Mesendoderm (in vitro differentiated cells): ENCODE data around the gene SACS.
"Not testable (repeated sequence)": the region's sequence is repeated elsewhere in the genome, so short reads cannot be mapped to it uniquely, and the experiment has no call there.

ENCODE experiments used
- DNase-seq: peaks from one replicate; pipeline ENCODE4 v3.0.0; 2013
- H2AK5ac ChIP-seq: 2 replicates; pipeline ENCODE4 v1.6.1; 2013; ENCODE audit warnings: low read length, inconsistent platforms
- H2BK120ac ChIP-seq: 2 replicates; pipeline ENCODE4 v1.6.1; 2013; ENCODE audit warnings: low read depth, mild to moderate bottlenecking, low read length, moderate library complexity, mixed read lengths
- H2BK15ac ChIP-seq: replicated peaks from 2 replicates; pipeline ENCODE4 v1.6.1; 2013; ENCODE audit warnings: low read depth, mild to moderate bottlenecking, moderate library complexity
- H2BK5ac ChIP-seq: 2 replicates; pipeline ENCODE4 v1.6.1; 2013; ENCODE audit warnings: low read length, inconsistent platforms
- H3K18ac ChIP-seq: 2 replicates; pipeline ENCODE4 v1.6.1; 2013; ENCODE audit warnings: mild to moderate bottlenecking, low read length, mixed read lengths
- H3K23ac ChIP-seq: one replicate; pipeline ENCODE4 v1.6.1; 2013; ENCODE audit warnings: low read length
- H3K27ac ChIP-seq: 2 replicates; pipeline ENCODE4 v1.5.1; 2013; ENCODE audit warnings: low read depth, mild to moderate bottlenecking, inconsistent platforms, low read length, moderate library complexity
- H3K27me3 ChIP-seq: 2 replicates; pipeline ENCODE4 v1.6.1; 2013; ENCODE audit warnings: low read length, control low read depth, mild to moderate bottlenecking, inconsistent platforms; ENCODE audit not compliant: insufficient read depth, poor library complexity
- H3K36me3 ChIP-seq: 2 replicates; pipeline ENCODE4 v1.6.1; 2013; ENCODE audit warnings: low read length, inconsistent platforms; ENCODE audit not compliant: control insufficient read depth, insufficient read depth
- H3K4ac ChIP-seq: one replicate; pipeline ENCODE4 v1.6.1; 2013; ENCODE audit warnings: low read depth, mild to moderate bottlenecking, low read length, moderate library complexity
- H3K4me1 ChIP-seq: 2 replicates; pipeline ENCODE4 v1.6.1; 2013; ENCODE audit warnings: low read depth, low read length, inconsistent platforms; ENCODE audit not compliant: control insufficient read depth
- H3K4me2 ChIP-seq: 2 replicates; pipeline ENCODE4 v1.6.1; 2013; ENCODE audit warnings: low read length
- H3K4me3 ChIP-seq: 2 replicates; pipeline ENCODE4 v1.5.1; 2013; ENCODE audit warnings: mild to moderate bottlenecking, low read length
- H3K56ac ChIP-seq: one replicate; pipeline ENCODE4 v1.6.1; 2013; ENCODE audit warnings: low read length
- H3K79me1 ChIP-seq: 2 replicates; pipeline ENCODE4 v1.6.1; 2013; ENCODE audit warnings: low read length, inconsistent platforms
- H3K79me2 ChIP-seq: 2 replicates; pipeline ENCODE4 v1.6.1; 2013; ENCODE audit warnings: mild to moderate bottlenecking, low read length; ENCODE audit not compliant: control insufficient read depth, insufficient read depth
- H3K9ac ChIP-seq: 2 replicates; pipeline ENCODE4 v1.6.1; 2013; ENCODE audit warnings: low read length, inconsistent platforms
- H4K5ac ChIP-seq: one replicate; pipeline ENCODE4 v1.6.1; 2013; ENCODE audit warnings: low read length
- H4K8ac ChIP-seq: one replicate; pipeline ENCODE4 v1.6.1; 2013; ENCODE audit warnings: low read depth, mild to moderate bottlenecking, control low read depth, low read length, moderate library complexity
- WGBS: extraction: QIAGEN DNeasy Blood & Tissue Kit; methylation state at CpG from one replicate; pipeline ENCODE4 v1.1.7; 2013; ENCODE audit warnings: low lambda C conversion rate, missing lambda C conversion rate; ENCODE audit not compliant: insufficient coverage; ENCODE audit errors: extremely low coverage; 5-methylcytosine and 5-hydroxymethylcytosine counted together

Gene SACS

DNA sequence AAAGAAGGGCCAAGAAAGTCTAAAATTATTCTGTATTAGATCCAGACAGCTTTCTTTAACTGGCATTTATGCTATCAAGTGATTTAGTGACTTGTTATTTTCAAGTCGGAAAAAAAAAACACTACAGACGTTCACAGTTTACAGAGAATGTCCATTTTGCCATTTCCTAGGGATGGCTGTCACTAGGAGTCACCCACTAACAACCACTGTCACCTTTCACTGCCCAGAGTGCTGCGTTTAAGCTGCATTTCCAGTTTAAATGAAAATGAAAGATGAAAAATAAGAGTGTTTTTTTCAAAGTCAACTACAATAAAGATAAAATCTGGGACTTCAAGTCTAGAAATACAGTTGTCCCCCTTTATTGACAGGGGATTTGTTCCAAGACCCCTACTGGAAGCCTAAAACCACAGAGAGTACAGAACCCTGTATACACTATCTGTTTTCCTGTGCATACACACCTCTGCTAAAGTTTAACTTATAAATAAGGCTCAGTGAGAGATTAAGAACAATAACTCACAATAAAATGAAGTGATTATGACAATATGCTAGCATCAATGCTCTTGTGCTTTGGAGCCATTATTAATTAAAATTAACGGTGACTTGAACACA, 112.5 kb downstream of the SACS start:
- Histone ChIP-seq H2BK15ac (no peak overlapping the region), H3K79me1 (no peaks in the 10 kb centered on the region), H3K18ac (no peak overlapping the region), H4K8ac (no peak overlapping the region), H2BK5ac (no peak overlapping the region), H3K4me1 (no peaks in the 10 kb centered on the region), H2AK5ac (no peak overlapping the region), H3K56ac (no peak overlapping the region), H3K36me3 (no peaks in the 10 kb centered on the region), H3K4ac (no peak overlapping the region), H3K9ac (no peak overlapping the region), H3K27ac (no peak overlapping the region), H3K23ac (no peak overlapping the region), H3K79me2 (no peaks in the 10 kb centered on the region), H3K4me3 (no peak overlapping the region), H2BK120ac (no peak overlapping the region), H4K5ac (no peak overlapping the region), H3K4me2 (no peak overlapping the region), H3K27me3 (no peaks in the 10 kb centered on the region)
- no peak for DNase-seq
- WGBS: no CpG with 5 or more reads among the region's 4 CpGs

DNA sequence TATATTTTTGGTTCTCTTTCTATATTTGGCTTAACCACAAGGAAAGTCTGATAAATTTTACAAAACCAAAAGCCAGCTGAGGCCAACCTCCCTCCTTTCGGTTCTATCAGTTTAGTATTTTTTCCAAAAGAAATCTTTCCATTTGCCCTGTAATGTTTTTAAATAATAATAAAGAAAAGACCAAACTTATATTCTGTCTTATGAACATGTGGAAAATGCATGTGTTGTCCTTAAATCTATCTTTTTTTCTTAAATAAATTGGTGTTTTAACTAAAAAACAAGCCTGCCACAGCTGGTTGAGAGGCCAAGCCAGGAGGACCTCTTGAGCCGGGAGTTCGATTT, 113.6 kb downstream of the SACS start:
- H3K79me1 ChIP-seq: no peaks in the 10 kb centered on the region
- no peak overlapping the region for H2BK5ac ChIP-seq
- no peak overlapping the region for H3K4me3 ChIP-seq
- H2AK5ac ChIP-seq: no peak overlapping the region
- H2BK15ac ChIP-seq: no peak overlapping the region
- no peak overlapping the region for H3K23ac ChIP-seq
- H2BK120ac ChIP-seq: no peak overlapping the region
- no peak overlapping the region for H3K18ac ChIP-seq
- no peak overlapping the region for H4K8ac ChIP-seq
- H4K5ac ChIP-seq: no peak overlapping the region
- H3K4me1 ChIP-seq: no peaks in the 10 kb centered on the region
- WGBS: no CpG with 5 or more reads among the region's 3 CpGs
- no peak for DNase-seq
- H3K36me3 ChIP-seq: no peaks in the 10 kb centered on the region
- H3K4me2 ChIP-seq: no peak overlapping the region
- H3K56ac ChIP-seq: no peak overlapping the region
- no peak overlapping the region for H3K27ac ChIP-seq
- H3K27me3 ChIP-seq: no peaks in the 10 kb centered on the region
- H3K9ac ChIP-seq: no peak overlapping the region
- no peak overlapping the region for H3K4ac ChIP-seq
- no peaks in the 10 kb centered on the region for H3K79me2 ChIP-seq

DNA sequence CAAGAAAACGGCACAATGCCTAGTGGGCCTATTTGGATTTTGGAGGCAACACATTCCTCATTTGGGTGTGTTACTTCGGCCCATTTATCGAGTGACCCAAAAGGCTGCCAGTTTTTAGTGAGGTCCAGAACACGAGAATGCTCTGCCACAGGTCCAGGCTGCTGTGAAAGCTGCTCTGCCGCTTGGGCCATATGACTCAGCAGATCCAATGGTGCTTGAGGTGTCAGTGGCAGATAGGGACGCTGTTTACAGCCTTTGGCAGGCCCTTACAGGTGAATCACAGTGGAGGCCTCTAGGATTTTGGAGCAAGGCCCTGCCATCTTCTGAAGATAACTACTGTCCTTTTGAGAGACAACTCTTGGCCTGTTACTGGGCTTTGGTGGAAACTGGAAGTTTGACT, 118.7 kb downstream of the SACS start:
- H3K4ac ChIP-seq, H3K9ac ChIP-seq, H2BK5ac ChIP-seq, H3K27ac ChIP-seq, H3K79me2 ChIP-seq, H3K4me2 ChIP-seq, H3K36me3 ChIP-seq, H3K27me3 ChIP-seq, H2AK5ac ChIP-seq, H3K4me3 ChIP-seq, H3K23ac ChIP-seq, H2BK15ac ChIP-seq, H3K79me1 ChIP-seq, H4K5ac ChIP-seq, H2BK120ac ChIP-seq, DNase-seq, H3K4me1 ChIP-seq, H3K18ac ChIP-seq, H4K8ac ChIP-seq, H3K56ac ChIP-seq: not testable (repeated sequence)
- no CpG with 5 or more reads among the region's 6 CpGs for WGBS

DNA sequence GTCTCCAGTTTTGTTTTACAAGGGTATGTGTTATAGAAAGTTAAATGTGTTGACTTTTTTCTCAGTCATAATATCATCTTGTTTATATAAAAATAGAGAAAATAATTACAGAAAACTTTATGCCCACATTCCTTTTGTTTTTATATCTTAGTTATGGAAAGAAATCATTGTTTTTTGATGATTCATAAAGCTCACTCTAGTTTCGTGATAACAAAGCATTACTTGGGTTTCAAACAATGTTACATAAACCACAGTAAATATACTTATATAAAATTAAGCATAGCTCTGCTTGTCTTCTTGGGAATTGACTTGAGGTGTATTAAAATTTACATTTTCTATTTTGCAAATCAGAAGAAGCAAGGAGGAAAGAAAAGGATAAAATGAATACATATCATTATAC, 140.9 kb downstream of the SACS start:
- no peak overlapping the region for H3K9ac ChIP-seq
- no peak overlapping the region for H3K27ac ChIP-seq
- no peak overlapping the region for H3K56ac ChIP-seq
- H3K4me3 ChIP-seq: no peak overlapping the region
- H2BK120ac ChIP-seq: no peak overlapping the region
- no peak overlapping the region for H3K4me2 ChIP-seq
- no peaks in the 10 kb centered on the region for H3K79me1 ChIP-seq
- H2BK15ac ChIP-seq: no peak overlapping the region
- H3K36me3 ChIP-seq: no peaks in the 10 kb centered on the region
- no peak overlapping the region for H2BK5ac ChIP-seq
- no peaks in the 10 kb centered on the region for H3K27me3 ChIP-seq
- no peak overlapping the region for H2AK5ac ChIP-seq
- H3K18ac ChIP-seq: no peak overlapping the region
- H3K4ac ChIP-seq: no peak overlapping the region
- H4K5ac ChIP-seq: no peak overlapping the region
- H3K23ac ChIP-seq: no peak overlapping the region
- no CpG with 5 or more reads among the region's 1 CpG for WGBS
- no peak for DNase-seq
- no peaks in the 10 kb centered on the region for H3K4me1 ChIP-seq
- H4K8ac ChIP-seq: no peak overlapping the region
- no peaks in the 10 kb centered on the region for H3K79me2 ChIP-seq

DNA sequence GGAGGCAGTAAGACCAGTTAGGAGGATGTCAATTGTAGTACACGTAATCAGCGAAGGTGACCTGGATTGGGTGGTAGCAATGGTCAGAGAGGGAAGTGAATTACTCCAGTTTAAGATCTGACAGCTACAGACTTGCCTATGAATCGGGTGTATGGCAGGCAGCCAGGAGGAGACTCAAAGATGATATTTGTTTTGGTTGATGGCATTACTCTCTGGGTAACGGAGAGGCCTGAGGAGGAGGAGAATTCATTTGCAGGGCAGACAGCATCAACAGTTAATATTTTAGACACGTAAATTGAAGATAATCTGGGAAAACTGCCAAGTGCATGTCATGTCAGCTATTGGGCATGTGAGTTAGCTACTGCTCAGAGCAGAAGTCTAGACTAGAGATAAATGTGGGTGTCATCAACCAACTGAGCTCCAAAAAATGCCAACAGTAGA, 143.6 kb downstream of the SACS start:
- no peak overlapping the region for H3K4me3 ChIP-seq
- no peaks in the 10 kb centered on the region for H3K36me3 ChIP-seq
- H3K9ac ChIP-seq: no peak overlapping the region
- no peaks in the 10 kb centered on the region for H3K79me1 ChIP-seq
- WGBS: no CpG with 5 or more reads among the region's 5 CpGs
- H3K4me2 ChIP-seq: no peak overlapping the region
- H4K5ac ChIP-seq: no peak overlapping the region
- no peak overlapping the region for H2BK15ac ChIP-seq
- no peak for DNase-seq
- H3K4me1 ChIP-seq: no peaks in the 10 kb centered on the region
- no peak overlapping the region for H4K8ac ChIP-seq
- H3K27ac ChIP-seq: no peak overlapping the region
- H2AK5ac ChIP-seq: no peak overlapping the region
- no peak overlapping the region for H3K23ac ChIP-seq
- no peaks in the 10 kb centered on the region for H3K79me2 ChIP-seq
- H3K27me3 ChIP-seq: no peaks in the 10 kb centered on the region
- H2BK120ac ChIP-seq: no peak overlapping the region
- no peak overlapping the region for H3K56ac ChIP-seq
- H2BK5ac ChIP-seq: no peak overlapping the region
- no peak overlapping the region for H3K4ac ChIP-seq
- no peak overlapping the region for H3K18ac ChIP-seq

DNA sequence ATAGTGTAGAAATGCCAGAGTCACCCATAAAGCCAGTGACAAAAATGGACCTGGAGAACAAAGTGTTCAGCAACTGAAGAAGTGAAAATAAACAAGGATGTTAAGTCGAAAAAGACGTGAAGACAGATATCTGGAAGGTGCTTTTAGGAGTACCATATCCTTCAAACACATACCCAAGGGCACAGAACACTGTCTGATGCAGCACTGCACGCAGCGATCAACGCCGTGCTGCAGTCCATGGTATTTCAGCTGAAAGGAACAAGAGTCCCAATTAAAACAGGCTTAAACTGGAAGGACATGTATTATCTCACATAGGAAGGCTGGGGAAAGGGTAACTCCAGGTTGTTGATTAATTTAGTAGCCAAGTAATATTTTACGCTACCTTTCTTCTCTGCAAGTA, 144.5 kb downstream of the SACS start:
- Histone ChIP-seq H2BK15ac (no peak overlapping the region), H3K4me2 (no peak overlapping the region), H3K9ac (no peak overlapping the region), H3K23ac (no peak overlapping the region), H3K18ac (no peak overlapping the region), H2BK5ac (no peak overlapping the region), H3K4ac (no peak overlapping the region), H3K56ac (no peak overlapping the region), H3K27ac (no peak overlapping the region), H2BK120ac (no peak overlapping the region), H2AK5ac (no peak overlapping the region), H3K4me1 (no peaks in the 10 kb centered on the region), H3K27me3 (no peaks in the 10 kb centered on the region), H3K79me2 (no peaks in the 10 kb centered on the region), H3K36me3 (no peaks in the 10 kb centered on the region), H3K79me1 (no peaks in the 10 kb centered on the region), H4K5ac (no peak overlapping the region), H4K8ac (no peak overlapping the region), H3K4me3 (no peak overlapping the region)
- no peak for DNase-seq
- WGBS: no CpG with 5 or more reads among the region's 7 CpGs
